GM21529 (cell line): ENCODE data around the gene GALNT17.
"Not testable (repeated sequence)": the region's sequence is repeated elsewhere in the genome, so short reads cannot be mapped to it uniquely, and the experiment has no call there.

ENCODE experiments used
- ATAC-seq: cut with Tn5 transposase; IDR thresholded peaks from one replicate; pipeline ENCODE4 v1.9.1; 2021; ENCODE audit not compliant: unreplicated experiment

The GALNT17 gene

GRCh38 chr7:71157757-71158156 lies 25.8 kb downstream of the GALNT17 start:
- no peak for ATAC-seq

- ATAC-seq = no peak
Measured at GRCh38 chr7:71165708-71166107, 33.8 kb downstream of the GALNT17 start.

DNA sequence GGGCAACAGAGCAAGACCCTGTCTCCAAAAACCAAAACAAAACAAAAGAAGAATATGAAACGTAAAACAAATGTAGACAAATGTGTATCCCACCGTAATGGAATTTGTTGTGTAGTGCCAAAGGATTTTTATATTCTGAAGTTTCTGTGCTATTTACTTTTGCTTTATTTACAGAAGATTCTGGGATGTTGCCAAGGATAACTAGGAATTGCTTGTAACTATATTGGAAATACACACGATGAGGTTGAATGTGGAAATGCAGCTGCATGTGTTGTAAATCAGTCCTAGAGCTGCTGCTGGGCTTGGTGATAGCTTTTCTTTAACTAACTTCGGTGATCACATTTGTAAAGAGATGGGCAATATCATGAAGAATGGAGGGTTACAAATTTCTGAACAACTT lies 39.5 kb downstream of the GALNT17 start:
- ATAC-seq = no peak

GRCh38 chr7:71173955-71174354 lies 42.0 kb downstream of the GALNT17 start:
- no peak for ATAC-seq

DNA sequence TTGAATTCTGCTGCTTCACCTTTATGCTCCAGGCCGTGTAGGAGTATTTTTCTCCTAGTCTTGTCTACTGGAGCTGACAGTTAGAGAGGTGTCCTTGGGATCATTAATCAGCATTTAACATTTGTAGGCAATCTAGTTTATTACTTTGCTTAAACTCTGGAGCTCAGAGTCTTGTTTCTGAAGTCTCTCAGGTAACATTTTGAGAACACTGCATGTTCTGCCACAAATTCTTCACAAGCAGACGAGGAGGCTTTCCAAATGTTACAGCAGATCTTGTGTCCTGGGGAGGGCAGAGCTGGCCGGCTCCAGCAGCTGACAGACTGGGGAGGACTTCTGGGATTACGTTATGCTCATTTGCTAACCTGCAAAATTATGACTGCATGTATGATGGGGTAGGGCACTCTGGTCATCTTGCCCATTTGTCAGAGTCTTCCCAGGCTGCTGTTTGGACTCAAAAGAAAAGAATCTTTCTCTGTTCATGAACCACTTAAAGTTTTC lies 50.5 kb downstream of the GALNT17 start:
- no peak for ATAC-seq

GRCh38 chr7:71184136-71184535 lies 52.2 kb downstream of the GALNT17 start:
- ATAC-seq = no peak

DNA sequence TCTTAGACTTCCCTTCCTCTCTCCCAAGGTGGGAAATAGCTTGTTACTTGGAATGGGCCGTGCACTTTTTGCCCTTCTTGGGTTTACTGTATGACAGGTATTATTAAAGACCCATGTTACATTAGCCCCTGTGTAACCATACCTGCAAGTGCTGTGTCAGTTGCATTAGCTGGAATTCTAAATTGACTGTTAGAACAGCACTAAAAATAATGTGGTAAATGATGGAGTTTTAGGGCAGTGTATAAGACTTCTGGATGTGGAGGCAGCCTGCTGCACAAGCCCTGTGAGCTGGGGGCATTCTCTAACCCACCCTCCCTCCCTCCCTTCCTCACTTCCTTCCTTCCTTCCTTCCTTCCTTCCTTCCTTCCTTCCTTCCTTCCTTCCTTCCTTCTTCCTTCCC lies 52.7 kb downstream of the GALNT17 start:
- no peak for ATAC-seq

- ATAC-seq = no peak
Measured at GRCh38 chr7:71186535-71187057, 54.7 kb downstream of the GALNT17 start.

- ATAC-seq = no peak
Measured at GRCh38 chr7:71191771-71192170, 59.8 kb downstream of the GALNT17 start.

GRCh38 chr7:71193099-71193810 lies 61.3 kb downstream of the GALNT17 start:
- no peak for ATAC-seq

DNA sequence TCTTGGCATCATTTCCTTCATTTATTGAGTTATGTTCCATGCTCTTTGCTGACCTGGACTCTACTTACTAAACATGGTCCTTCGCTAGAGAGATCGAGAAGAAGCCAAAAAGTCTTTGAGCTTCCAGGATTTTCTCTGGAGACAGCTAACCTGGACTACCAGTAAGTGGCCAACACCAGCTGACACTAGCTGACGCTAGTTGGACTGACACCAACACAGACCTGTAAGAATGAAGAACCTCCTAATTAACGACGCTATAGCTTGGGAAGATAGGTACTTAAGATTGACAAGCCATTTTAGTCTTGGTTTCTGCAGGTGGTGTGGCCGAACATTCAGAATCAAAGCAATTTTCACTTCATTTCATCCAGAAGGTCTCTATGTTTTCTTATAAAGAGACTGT lies 66.4 kb downstream of the GALNT17 start:
- ATAC-seq = no peak

DNA sequence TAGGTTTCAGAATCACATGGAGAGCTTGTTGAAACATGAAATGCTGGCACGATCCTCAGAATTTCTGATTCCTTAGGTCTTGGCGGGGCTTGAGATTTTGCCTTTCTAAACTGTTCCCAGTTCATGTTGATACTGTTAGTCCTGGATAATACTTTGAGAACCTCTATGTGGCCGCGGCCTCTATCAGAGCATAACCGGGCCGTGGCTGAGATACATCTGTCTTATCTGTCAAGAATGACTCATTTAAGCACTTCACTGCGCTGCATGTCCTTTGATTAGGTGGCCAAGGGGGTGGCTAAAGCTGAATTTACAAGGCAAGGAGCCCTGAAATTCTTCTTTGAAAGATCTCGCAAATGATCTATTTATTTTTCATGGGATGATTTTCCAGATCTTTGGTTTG lies 66.9 kb downstream of the GALNT17 start:
- ATAC-seq = no peak

DNA sequence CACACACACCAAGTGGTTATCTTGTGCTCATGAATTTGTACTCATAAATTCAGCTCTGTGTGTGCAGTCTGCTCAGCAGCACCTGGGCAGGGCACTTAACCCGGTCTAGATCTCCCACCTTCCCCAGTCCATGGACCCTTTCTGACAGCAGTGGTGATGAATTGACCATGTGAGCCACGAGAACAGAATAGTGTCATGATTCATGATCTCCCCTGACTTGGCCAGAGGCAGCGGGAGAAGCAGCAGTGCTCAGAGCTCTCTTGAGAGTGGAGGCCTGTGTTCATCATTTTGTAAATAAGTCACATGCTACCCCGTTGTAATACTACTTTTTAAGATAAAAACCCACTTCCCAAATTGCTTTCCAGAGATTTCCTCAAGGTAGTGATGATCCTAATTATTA lies 74.2 kb downstream of the GALNT17 start:
- ATAC-seq = no peak

DNA sequence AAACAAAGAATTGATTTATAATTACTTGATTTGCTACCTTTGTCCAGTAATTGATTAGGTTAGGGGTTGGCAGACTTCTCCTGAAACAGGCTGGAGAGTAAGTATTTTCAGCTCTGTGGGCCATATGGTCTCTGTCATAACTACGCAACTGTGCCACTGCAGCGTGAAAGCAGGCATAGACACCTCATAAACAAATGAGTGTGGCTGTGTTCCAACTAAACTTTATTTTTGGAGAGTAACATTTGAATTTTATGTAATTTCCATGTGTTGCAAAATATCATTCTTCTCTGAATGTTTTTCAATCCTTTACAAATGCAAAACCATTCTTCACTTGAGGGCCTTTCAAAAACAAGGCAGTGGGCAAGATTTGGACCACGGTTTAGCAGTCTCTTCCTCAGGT lies 76.9 kb downstream of the GALNT17 start:
- ATAC-seq = no peak

GRCh38 chr7:71209484-71209883 lies 77.5 kb downstream of the GALNT17 start:
- not testable (repeated sequence) for ATAC-seq

DNA sequence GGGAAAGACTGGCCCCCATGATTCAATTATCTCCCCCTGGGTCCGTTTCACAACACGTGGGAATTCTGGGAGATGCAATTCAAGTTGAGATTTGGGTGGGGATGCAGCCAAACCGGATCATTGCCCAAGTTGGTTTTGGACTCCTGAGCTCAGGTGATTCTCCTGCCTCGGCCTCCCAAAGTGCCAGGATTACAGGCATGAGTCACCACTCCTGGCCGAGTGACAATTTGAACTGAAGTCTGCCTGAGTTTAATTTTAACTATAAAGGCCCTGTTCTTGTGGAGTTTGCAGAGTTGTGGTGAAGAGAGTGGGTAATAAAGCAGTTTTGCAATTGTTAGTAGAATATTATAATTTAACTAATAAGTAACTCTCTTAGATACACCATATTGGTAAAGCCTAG lies 78.3 kb downstream of the GALNT17 start:
- ATAC-seq = no peak

GRCh38 chr7:71212433-71212832 lies 80.5 kb downstream of the GALNT17 start:
- not testable (repeated sequence) for ATAC-seq

GRCh38 chr7:71216211-71216610 lies 84.3 kb downstream of the GALNT17 start:
- ATAC-seq = no peak

DNA sequence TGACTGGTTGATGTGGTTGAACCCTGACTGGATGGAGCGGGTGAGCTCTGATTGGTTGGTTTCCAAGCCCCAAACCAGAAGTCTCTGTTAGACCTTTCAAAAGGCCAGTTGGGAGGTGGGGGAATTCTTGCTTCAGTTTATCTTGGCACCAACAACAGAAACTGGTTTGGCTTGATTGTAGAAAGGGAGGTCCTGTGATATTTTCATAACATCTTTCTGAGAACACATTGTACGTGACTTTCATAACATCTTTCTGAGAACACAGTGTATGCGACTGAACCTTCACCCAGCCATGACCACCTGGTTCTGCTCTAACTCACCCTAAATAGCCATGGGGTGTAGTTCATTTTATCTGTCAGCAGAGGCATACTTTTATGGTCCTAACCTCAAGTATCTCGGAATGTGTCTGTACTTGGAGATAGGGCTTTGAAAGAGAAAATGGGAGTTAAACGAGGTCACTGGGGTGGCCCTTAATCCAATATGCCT lies 88.3 kb downstream of the GALNT17 start:
- no peak for ATAC-seq

DNA sequence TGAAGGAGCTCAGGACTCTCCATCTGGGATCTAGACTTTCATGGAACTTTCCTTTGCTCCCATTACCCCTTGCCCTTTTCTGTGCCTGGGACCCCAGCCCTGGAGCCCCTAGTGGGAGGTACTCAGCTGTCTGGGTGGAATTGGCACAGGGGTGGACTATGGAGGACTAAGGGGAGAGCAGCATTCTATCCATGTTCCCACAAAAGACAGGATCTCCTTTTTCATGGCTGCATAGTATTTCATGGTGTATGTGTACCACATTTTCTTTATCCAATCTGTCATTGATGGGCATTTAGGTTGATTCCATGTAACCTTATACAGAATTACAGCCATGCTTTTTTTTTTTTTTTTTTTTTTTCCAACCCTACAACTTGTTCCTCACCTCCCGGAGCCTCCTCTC lies 89.1 kb downstream of the GALNT17 start:
- ATAC-seq = no peak

DNA sequence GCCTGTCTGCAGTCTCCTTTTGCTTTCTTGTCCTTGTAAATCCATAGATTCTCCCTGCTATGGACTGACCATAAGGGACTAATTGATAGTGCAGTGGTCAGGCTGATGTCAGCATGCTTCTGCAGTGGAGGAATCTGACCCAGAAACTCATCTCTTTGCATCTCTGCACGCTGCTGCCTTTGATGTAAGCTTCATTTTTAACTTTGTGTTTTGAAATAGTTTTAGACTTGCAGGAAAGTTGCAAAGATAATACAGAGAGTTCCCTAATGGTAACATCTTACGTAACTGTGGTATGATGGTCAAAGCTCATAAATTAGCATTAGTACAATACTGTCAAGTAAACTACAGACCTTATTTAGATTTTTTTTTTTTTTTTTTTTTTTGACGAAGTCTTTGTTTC lies 89.6 kb downstream of the GALNT17 start:
- no peak for ATAC-seq

GRCh38 chr7:71227126-71227525 lies 95.2 kb downstream of the GALNT17 start:
- ATAC-seq = no peak

DNA sequence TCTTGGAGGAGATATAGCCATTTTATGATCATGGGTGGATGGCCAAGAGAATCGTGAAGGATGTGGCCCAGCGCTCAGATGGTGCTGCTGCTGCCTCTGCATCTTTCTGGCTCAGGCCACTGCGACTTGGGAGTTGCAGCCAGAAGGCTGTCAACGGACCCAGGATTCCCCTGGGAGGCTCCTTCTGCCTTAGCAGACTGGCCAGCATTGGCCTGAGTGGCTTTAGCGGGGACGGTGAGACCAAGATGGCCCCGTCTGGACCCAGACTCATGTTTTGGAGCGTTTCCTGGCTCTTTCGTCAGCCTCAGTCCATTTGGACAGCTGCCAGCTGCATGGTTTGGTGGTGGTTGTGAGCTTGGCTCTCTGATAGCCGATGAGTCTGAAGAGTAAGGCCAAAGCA lies 97.2 kb downstream of the GALNT17 start:
- ATAC-seq = no peak
